ENCODE measurements around the gene TIGD6. TPM values are rescaled to one million over a fixed set of nuclear protein-coding genes. Genes with fewer than 3 reads are reported as not detected.
"Not testable (repeated sequence)": the region's sequence is repeated elsewhere in the genome, so short reads cannot be mapped to it uniquely, and the experiment has no call there.

The TIGD6 gene
- total RNA-seq, 1 donor from 2014 or later = 2.7 TPM

GRCh38 chr5:149943177-149943949 is 57.1 kb downstream of the TIGD6 start:
- not testable (repeated sequence) for ATAC-seq; DNase-seq (ENCODE audit: low spot score)

Other genes starting within 250 kb of the TIGD6 start
- gene PDE6A, start 55.9 kb downstream of the TIGD6 start, total RNA-seq = not detected
- gene SLC26A2, start 39.9 kb downstream of the TIGD6 start, total RNA-seq = 1.3 TPM
- 9.1 TPM for gene HMGXB3, start 85 bp upstream of the TIGD6 start, total RNA-seq
- gene CSF1R, start 85.9 kb upstream of the TIGD6 start, total RNA-seq = 15.2 TPM
- gene PDGFRB, start 155.2 kb upstream of the TIGD6 start, total RNA-seq = 12.8 TPM
- gene CDX1, start 166.1 kb upstream of the TIGD6 start, total RNA-seq = 0.15 TPM
- gene SLC6A7, start 189.4 kb upstream of the TIGD6 start, total RNA-seq = not detected